ENCODE data around the gene RPRD1B.

Gene RPRD1B

GRCh38 chr20:38062890-38063289 lies 29.3 kb downstream of the RPRD1B start:
- peaks cover 100% of the 10 kb centered on the region for H3K36me3 ChIP-seq (ENCODE audit: insufficient read depth, low read length)
- peaks cover 12% of the 10 kb centered on the region for H3K4me1 ChIP-seq (ENCODE audit: insufficient read depth, low read length, severe bottlenecking)
- TF ChIP-seq EZH2 (IDR thresholded peaks at IDR 0.05; ENCODE audit: borderline replicate concordance, low read length) (no peak), CTCF (IDR thresholded peaks at IDR 0.05; ENCODE audit: low read length) (no peak)
- H4K20me1 ChIP-seq (ENCODE audit: insufficient read depth, low read length) = no peaks in the 10 kb centered on the region
- no peak overlapping the region for H3K9ac ChIP-seq (ENCODE audit: low read length)
- H3F3A ChIP-seq (ENCODE audit: insufficient read depth, low read length) = no peaks in the 10 kb centered on the region
- H3K4me3 ChIP-seq (ENCODE audit: low read depth, low read length, poor library complexity, severe bottlenecking) = no peak overlapping the region
- H3K9me3 ChIP-seq (ENCODE audit: low read length) = no peaks in the 10 kb centered on the region
- no peak overlapping the region for H2AFZ ChIP-seq (ENCODE audit: low read length)
- no peaks in the 10 kb centered on the region for H3K27me3 ChIP-seq (ENCODE audit: insufficient read depth, low read length)
- H3K79me2 ChIP-seq (ENCODE audit: insufficient read depth, low read length) = no peaks in the 10 kb centered on the region
- no peak overlapping the region for H3K27ac ChIP-seq (ENCODE audit: low read depth, low read length, poor library complexity, severe bottlenecking)
- no peak overlapping the region for H3K4me2 ChIP-seq (ENCODE audit: low read length)
- H3K9me2 ChIP-seq (ENCODE audit: low read depth, low read length) = no peaks in the 10 kb centered on the region

GRCh38 chr20:38063911-38064530 lies 30.5 kb downstream of the RPRD1B start:
- Histone ChIP-seq H3K9me2 (ENCODE audit: low read depth, low read length) (no peaks in the 10 kb centered on the region), H3K4me2 (ENCODE audit: low read length) (no peak overlapping the region), H3K36me3 (ENCODE audit: insufficient read depth, low read length) (peaks cover 100% of the 10 kb centered on the region), H3K4me1 (ENCODE audit: insufficient read depth, low read length, severe bottlenecking) (peaks cover 12% of the 10 kb centered on the region), H2AFZ (ENCODE audit: low read length) (no peak overlapping the region), H4K20me1 (ENCODE audit: insufficient read depth, low read length) (no peaks in the 10 kb centered on the region), H3F3A (ENCODE audit: insufficient read depth, low read length) (no peaks in the 10 kb centered on the region), H3K27ac (ENCODE audit: low read depth, low read length, poor library complexity, severe bottlenecking) (no peak overlapping the region), H3K9me3 (ENCODE audit: low read length) (0 out of 2 replicates have a peak, but pooled peaks cover 2% of the 10 kb centered on the region), H3K27me3 (ENCODE audit: insufficient read depth, low read length) (no peaks in the 10 kb centered on the region), H3K79me2 (ENCODE audit: insufficient read depth, low read length) (no peaks in the 10 kb centered on the region), H3K9ac (ENCODE audit: low read length) (no peak overlapping the region), H3K4me3 (ENCODE audit: low read depth, low read length, poor library complexity, severe bottlenecking) (no peak overlapping the region)
- TF ChIP-seq CTCF (IDR thresholded peaks at IDR 0.05; ENCODE audit: low read length) (no peak), EZH2 (IDR thresholded peaks at IDR 0.05; ENCODE audit: borderline replicate concordance, low read length) (no peak)

- H3K79me2 ChIP-seq (ENCODE audit: insufficient read depth, low read length) = no peaks in the 10 kb centered on the region
- no peaks in the 10 kb centered on the region for H3K27me3 ChIP-seq (ENCODE audit: insufficient read depth, low read length)
- no peaks in the 10 kb centered on the region for H3K9me2 ChIP-seq (ENCODE audit: low read depth, low read length)
- peaks cover 12% of the 10 kb centered on the region for H3K4me1 ChIP-seq (ENCODE audit: insufficient read depth, low read length, severe bottlenecking)
- H3K36me3 ChIP-seq (ENCODE audit: insufficient read depth, low read length) = peaks cover 100% of the 10 kb centered on the region
- no peak overlapping the region for H3K9ac ChIP-seq (ENCODE audit: low read length)
- no peak overlapping the region for H3K4me3 ChIP-seq (ENCODE audit: low read depth, low read length, poor library complexity, severe bottlenecking)
- H2AFZ ChIP-seq (ENCODE audit: low read length) = no peak overlapping the region
- H3K4me2 ChIP-seq (ENCODE audit: low read length) = no peak overlapping the region
- no peak for TF ChIP-seq CTCF (IDR thresholded peaks at IDR 0.05; ENCODE audit: low read length)
- H3F3A ChIP-seq (ENCODE audit: insufficient read depth, low read length) = no peaks in the 10 kb centered on the region
- peak overlapping the region; percentile 18 for H3K27ac ChIP-seq (ENCODE audit: low read depth, low read length, poor library complexity, severe bottlenecking)
- no peaks in the 10 kb centered on the region for H4K20me1 ChIP-seq (ENCODE audit: insufficient read depth, low read length)
- 0 out of 2 replicates have a peak, but pooled peaks cover 5% of the 10 kb centered on the region for H3K9me3 ChIP-seq (ENCODE audit: low read length)
These were observed 32.3 kb downstream of the RPRD1B start for GRCh38 chr20:38065764-38066375.

All from OCI-LY1 (cell line).